ENCODE measurements around the gene COCH.

Gene COCH

GRCh38 chr14:30874120-30874998, at the start of gene COCH:
Gene COCH, plus strand, starts transcription at chr14:30874559. Its CDS starts 380 bp downstream, at chr14:30874939.
- DNase-seq: peak; percentile 85

GRCh38 chr14:30826070-30826469, 48.3 kb upstream of the COCH start:
- no peak for DNase-seq

GRCh38 chr14:30829853-30830252, 44.5 kb upstream of the COCH start:
- DNase-seq: no peak

- no peak for DNase-seq
Measured at GRCh38 chr14:30834353-30834752, 40.0 kb upstream of the COCH start.

GRCh38 chr14:30838351-30838750, 36.0 kb upstream of the COCH start:
- DNase-seq: no peak

- no peak for DNase-seq
Measured at GRCh38 chr14:30840086-30840779, 34.1 kb upstream of the COCH start.

- DNase-seq: no peak
Measured at GRCh38 chr14:30842431-30842830, 31.9 kb upstream of the COCH start.

GRCh38 chr14:30848449-30849240, 25.7 kb upstream of the COCH start:
- no peak for DNase-seq

GRCh38 chr14:30849354-30849753, 25.0 kb upstream of the COCH start:
- no peak for DNase-seq

GRCh38 chr14:30849983-30850382, 24.4 kb upstream of the COCH start:
- DNase-seq: no peak

GRCh38 chr14:30853946-30854345, 20.4 kb upstream of the COCH start:
- no peak for DNase-seq

GRCh38 chr14:30854492-30854891, 19.9 kb upstream of the COCH start:
- DNase-seq: no peak

- DNase-seq: no peak
Measured at GRCh38 chr14:30855345-30856037, 18.9 kb upstream of the COCH start.

GRCh38 chr14:30861200-30861599, 13.2 kb upstream of the COCH start:
- no peak for DNase-seq

- no peak for DNase-seq
Measured at GRCh38 chr14:30864934-30865333, 9.4 kb upstream of the COCH start.

GRCh38 chr14:30868736-30869135, 5.6 kb upstream of the COCH start:
- no peak for DNase-seq

GRCh38 chr14:30869551-30870155, 4.7 kb upstream of the COCH start:
- DNase-seq: no peak

GRCh38 chr14:30872602-30873001, 1.8 kb upstream of the COCH start:
- no peak for DNase-seq

GRCh38 chr14:30873308-30874119, 845 bp upstream of the COCH start:
- no peak for DNase-seq

- no peak for DNase-seq
Measured at GRCh38 chr14:30874999-30875787, 834 bp downstream of the COCH start.

GRCh38 chr14:30875788-30876053, 1.4 kb downstream of the COCH start:
- DNase-seq: no peak
